H1 (cell line): Measurements from ENCODE around the gene YIF1B. TPM values are rescaled to one million over a fixed set of nuclear protein-coding genes. Genes with fewer than 3 reads are reported as not detected.

ENCODE experiments used
- CHD2 ChIP-seq: IDR thresholded peaks from 2 replicates; pipeline ENCODE4 v1.6.1; 2012; ENCODE audit warnings: low read length, improper control_type of control experiment
- CREB1 ChIP-seq: IDR thresholded peaks from 2 replicates; pipeline ENCODE4 v1.6.1; 2012; ENCODE audit warnings: inconsistent platforms
- RNF2 ChIP-seq: fragments of 200-900, 300-1000 bp; sonication (generic); IDR thresholded peaks from 2 replicates; pipeline ENCODE4 v1.7.1; 2016; ENCODE audit warnings: borderline replicate concordance, low read depth, mild to moderate bottlenecking, antibody characterized with exemption, low read length; ENCODE audit not compliant: poor library complexity, severe bottlenecking; ENCODE audit errors: missing control alignments
- TAF1 ChIP-seq: IDR thresholded peaks from 2 replicates; pipeline ENCODE4 v1.6.1; 2011; ENCODE audit warnings: mild to moderate bottlenecking, low read depth, low read length
- polyA plus RNA-seq, 7 experiments: library from polyadenylated mRNA; depleted of rRNA in 3 of 7; stranded (reverse) in 5 of 7; unstranded in 2 of 7; fragments of >200 nt in 5 of 7; fragments of 200-250 nt in 2 of 7; gene quantifications; 1 replicate in 5 of 7; 2 replicates in 1 of 7; 4 replicates in 1 of 7; pipeline versions ENCODE4 v1.2.1 to v1.2.3, GENCODE V29; 2011 to 2013; ENCODE audit warnings: missing spikeins in 2 of 7, mixed read lengths in 2 of 7
- total RNA-seq: library from RNA; stranded (reverse); fragmentation: NEBNext Ultra II Directional; extraction: Animal tissue kit (Norgen Biotek cat#: 25700); gene quantifications from 2 replicates; pipeline ENCODE4 v1.2.1, GENCODE V29; 2021

YIF1B gene
- total and polyA plus RNA-seq, 2 of the 8 experiments (the other 6 are each of a cell fraction or from before 2014, with no cell fraction given): 89.6 to 305 TPM

DNA sequence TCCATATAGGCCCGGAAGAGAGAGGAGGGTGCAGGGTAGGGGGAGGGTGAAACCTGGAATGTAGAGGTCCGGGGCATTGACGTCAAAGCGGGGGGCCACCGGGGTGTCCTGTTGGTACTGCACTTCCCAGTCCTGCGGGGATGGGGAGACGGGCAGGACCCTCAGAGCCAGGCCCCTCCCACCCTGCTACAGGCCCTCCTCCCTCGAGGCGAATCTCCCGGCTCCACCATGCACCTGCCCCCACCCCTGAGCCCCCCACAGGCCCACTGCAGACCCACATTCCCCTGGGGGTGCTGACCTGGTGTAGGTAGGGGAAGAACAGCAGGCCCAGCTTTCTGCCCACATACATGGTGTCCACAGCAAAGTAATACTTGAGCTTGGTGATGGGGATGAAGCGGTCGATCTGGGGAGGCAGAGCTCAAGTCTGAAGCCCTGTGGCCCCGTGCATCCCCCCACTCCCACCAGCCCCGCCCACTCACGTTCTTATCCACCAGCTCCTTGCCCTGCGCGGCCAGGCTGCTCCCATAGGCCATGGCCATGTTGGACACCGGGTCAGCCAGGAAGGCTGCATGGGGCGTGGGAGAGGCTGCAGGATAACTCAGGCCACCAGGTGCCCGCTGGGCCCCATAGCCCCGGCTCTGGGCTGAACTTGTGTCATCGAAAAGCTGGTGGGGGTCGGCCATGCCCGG, 6.7 kb downstream of the YIF1B start (continued):
- no peak for TF ChIP-seq TAF1
- TF ChIP-seq RNF2: no peak
- no peak for TF ChIP-seq CREB1
- no peak for TF ChIP-seq CHD2
- TF ChIP-seq, all 59 proteins: peak for 0
